PC-9 (cell line): ENCODE results near the gene ZNF845.
"Not testable (repeated sequence)": the region's sequence is repeated elsewhere in the genome, so short reads cannot be mapped to it uniquely, and the experiment has no call there.

Experiments used
- EZH2 ChIP-seq: fragments of 200-600 bp; sonication (generic); IDR thresholded peaks from 2 replicates; pipeline ENCODE4 v1.8.0; 2017; ENCODE audit warnings: antibody characterized with exemption, low read depth
- TF ChIP-seq, protein P1 (sequence below): fragments of 200-600 bp; sonication (generic); conservative IDR thresholded peaks from 2 replicates; pipeline ENCODE4 v1.6.1; 2017; ENCODE audit warnings: mixed run types, antibody characterized with exemption, mild to moderate bottlenecking, moderate library complexity

DNA sequence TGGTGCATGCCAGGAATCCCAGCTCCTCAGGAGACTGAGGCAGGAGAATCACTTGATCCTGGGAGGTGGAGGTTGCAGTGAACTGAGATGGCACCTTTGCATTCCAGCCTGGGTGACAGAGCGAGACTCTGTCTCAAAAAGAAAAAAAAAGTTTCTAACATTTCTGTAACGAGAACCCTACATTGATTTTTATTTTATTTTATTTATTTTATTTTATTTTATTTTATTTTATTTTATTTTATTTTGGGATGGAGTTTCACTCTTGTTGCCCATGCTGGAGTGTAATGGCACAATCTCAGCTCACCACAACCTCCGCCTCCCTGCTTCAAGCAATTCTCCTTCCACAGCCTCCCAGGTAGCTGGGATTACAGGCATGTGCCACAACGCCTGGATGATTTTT, 10.9 kb downstream of the ZNF845 start:
- not testable (repeated sequence) for TF ChIP-seq EZH2
- TF ChIP-seq, protein P1, sequence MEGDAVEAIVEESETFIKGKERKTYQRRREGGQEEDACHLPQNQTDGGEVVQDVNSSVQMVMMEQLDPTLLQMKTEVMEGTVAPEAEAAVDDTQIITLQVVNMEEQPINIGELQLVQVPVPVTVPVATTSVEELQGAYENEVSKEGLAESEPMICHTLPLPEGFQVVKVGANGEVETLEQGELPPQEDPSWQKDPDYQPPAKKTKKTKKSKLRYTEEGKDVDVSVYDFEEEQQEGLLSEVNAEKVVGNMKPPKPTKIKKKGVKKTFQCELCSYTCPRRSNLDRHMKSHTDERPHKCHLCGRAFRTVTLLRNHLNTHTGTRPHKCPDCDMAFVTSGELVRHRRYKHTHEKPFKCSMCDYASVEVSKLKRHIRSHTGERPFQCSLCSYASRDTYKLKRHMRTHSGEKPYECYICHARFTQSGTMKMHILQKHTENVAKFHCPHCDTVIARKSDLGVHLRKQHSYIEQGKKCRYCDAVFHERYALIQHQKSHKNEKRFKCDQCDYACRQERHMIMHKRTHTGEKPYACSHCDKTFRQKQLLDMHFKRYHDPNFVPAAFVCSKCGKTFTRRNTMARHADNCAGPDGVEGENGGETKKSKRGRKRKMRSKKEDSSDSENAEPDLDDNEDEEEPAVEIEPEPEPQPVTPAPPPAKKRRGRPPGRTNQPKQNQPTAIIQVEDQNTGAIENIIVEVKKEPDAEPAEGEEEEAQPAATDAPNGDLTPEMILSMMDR, result not testable (repeated sequence)
